A549 (cell line): ENCODE data around the gene CKAP5. TPM values are rescaled to one million over a fixed set of nuclear protein-coding genes. Genes with fewer than 3 reads are reported as not detected.

ENCODE experiments used
- ATAC-seq, 2 experiments: fragments of 200-7000 bp in 1 of 2; fragments of >200 bp in 1 of 2; cut with Nextera tagmentation in 1 of 2; cut with Tn5 transposase in 1 of 2; 3 replicates each; pipeline versions ENCODE4 v1.8.0 to v1.9.1; 2018 to 2020; ENCODE audit warnings: mild to moderate bottlenecking in 1 of 2, moderate library complexity in 1 of 2
- CTCF ChIA-PET: fragments of 300-600 bp; sonication (Branson Sonifier 250); formaldehyde crosslinking; extraction: SDS; loops from one replicate; lab custom pipeline; 2021; ENCODE audit warnings: antibody characterized with exemption, inconsistent platforms; lab: Yijun Ruan, JAX
- POLR2A ChIA-PET: fragments of 350-600 bp; formaldehyde crosslinking; extraction: SDS; loops from one replicate; lab custom pipeline; 2021; ENCODE audit warnings: antibody characterized with exemption, inconsistent platforms; lab: Yijun Ruan, JAX
- DNase-seq, 2 experiments: peaks; one replicate each; pipeline versions ENCODE4 v3.0.0 to v3.0.0-alpha.2; 2011 to 2016; ENCODE audit warnings: low read depth in 1 of 2, low spot score in 1 of 2
- FAIRE-seq: peaks from 2 replicates; lab custom pipeline; 2011; peaks lifted over from hg19 to GRCh38; lab: Jason Lieb, UNC
- H3K27ac ChIP-seq, 2 experiments: fragments of >200 bp; sonication (Bioruptor Twin); formaldehyde crosslinking; 3 replicates each; pipeline ENCODE4 v1.5.1; 2016 to 2017
- H3K4me1 ChIP-seq: fragments of >200 bp; sonication (Bioruptor Twin); formaldehyde crosslinking; 3 replicates; pipeline ENCODE4 v1.6.1; 2016
- H3K4me2 ChIP-seq: fragments of >200 bp; sonication (Bioruptor Twin); formaldehyde crosslinking; 3 replicates; pipeline ENCODE4 v1.6.1; 2016
- H3K4me3 ChIP-seq: fragments of >200 bp; sonication (Bioruptor Twin); formaldehyde crosslinking; 3 replicates; pipeline ENCODE4 v1.5.1; 2016
- H3K9me3 ChIP-seq: fragments of >200 bp; sonication (Bioruptor Twin); formaldehyde crosslinking; 3 replicates; pipeline ENCODE4 v1.6.1; 2016
- BCL3 ChIP-seq: fragments of >200 bp; sonication (Bioruptor Twin); formaldehyde crosslinking; IDR thresholded peaks from 3 replicates; pipeline ENCODE4 v1.6.1; 2016
- BHLHE40 ChIP-seq: IDR thresholded peaks from 2 replicates; pipeline ENCODE4 v1.6.1; 2012; ENCODE audit warnings: low read depth, low read length, inconsistent platforms
- CHD2 ChIP-seq: fragments of 150-350 bp; IDR thresholded peaks from 2 replicates; pipeline ENCODE4 v1.6.1; 2014; ENCODE audit warnings: low read length; ENCODE audit not compliant: partially characterized antibody
- CHD4 ChIP-seq: fragments of 200-600 bp; sonication (generic); IDR thresholded peaks from 2 replicates; pipeline ENCODE4 v1.6.1; 2016; ENCODE audit warnings: antibody characterized with exemption, mild to moderate bottlenecking, borderline replicate concordance
- CTCF ChIP-seq: fragments of >200 bp; sonication (Bioruptor Twin); formaldehyde crosslinking; IDR thresholded peaks from 3 replicates; pipeline ENCODE4 v1.5.1; 2016
- E2F6 ChIP-seq: IDR thresholded peaks from 2 replicates; pipeline ENCODE4 v1.6.1; 2012; ENCODE audit warnings: low read depth, borderline replicate concordance
- EP300 ChIP-seq, 2 experiments: fragments of >200 bp; sonication (Bioruptor Twin); formaldehyde crosslinking; IDR thresholded peaks; 2 replicates in 1 of 2; 3 replicates in 1 of 2; pipeline ENCODE4 v1.6.1; 2016 to 2017
- FOSB ChIP-seq: fragments of 250-450 bp; sonication (Bioruptor Pico); IDR thresholded peaks from 2 replicates; pipeline ENCODE4 v1.5.0; 2020; ENCODE audit warnings: mild to moderate bottlenecking, moderate library complexity
- GATA3 ChIP-seq: IDR thresholded peaks from 2 replicates; pipeline ENCODE4 v1.6.1; 2012; ENCODE audit warnings: borderline replicate concordance
- HOXA7 ChIP-seq: fragments of 250-450 bp; sonication (Bioruptor Pico); IDR thresholded peaks from 2 replicates; pipeline ENCODE4 v1.5.0; 2020; ENCODE audit warnings: mild to moderate bottlenecking, moderate library complexity
- HOXB5 ChIP-seq: fragments of 250-450 bp; sonication (Bioruptor Pico); IDR thresholded peaks from 2 replicates; pipeline ENCODE4 v1.5.0; 2020; ENCODE audit warnings: mild to moderate bottlenecking, moderate library complexity
- JUN ChIP-seq, 2 experiments: fragments of >200 bp; sonication (Bioruptor Twin); formaldehyde crosslinking; IDR thresholded peaks; 2 replicates in 1 of 2; 3 replicates in 1 of 2; pipeline ENCODE4 v1.6.1; 2016 to 2017
- KDM5A ChIP-seq: fragments of 200-600 bp; sonication (generic); IDR thresholded peaks from 2 replicates; pipeline ENCODE4 v1.6.1; 2016; ENCODE audit warnings: antibody characterized with exemption, mild to moderate bottlenecking
- MAFK ChIP-seq: fragments of 450-650 bp; IDR thresholded peaks from 2 replicates; pipeline ENCODE4 v1.6.1; 2014; ENCODE audit not compliant: partially characterized antibody
- MAX ChIP-seq: IDR thresholded peaks from 2 replicates; pipeline ENCODE4 v1.6.1; 2012
- MYC ChIP-seq: IDR thresholded peaks from 2 replicates; pipeline ENCODE4 v1.6.1; 2012; ENCODE audit warnings: mild to moderate bottlenecking, inconsistent platforms, low read length, improper control_type of control experiment, borderline replicate concordance
- NFE2L2 ChIP-seq: fragments of 150-350 bp; conservative IDR thresholded peaks from 2 replicates; pipeline ENCODE4 v1.6.1; 2014; ENCODE audit warnings: low read length
- PBX3 ChIP-seq: IDR thresholded peaks from 2 replicates; pipeline ENCODE4 v1.6.1; 2012
- PHF8 ChIP-seq: fragments of 200-600 bp; sonication (generic); IDR thresholded peaks from 2 replicates; pipeline ENCODE4 v1.6.1; 2016; ENCODE audit warnings: low read depth, mild to moderate bottlenecking, antibody characterized with exemption, moderate library complexity, borderline replicate concordance
- POLR2A ChIP-seq: IDR thresholded peaks from 2 replicates; pipeline ENCODE4 v1.6.1; 2012; ENCODE audit warnings: mild to moderate bottlenecking, low read length
- POLR2AphosphoS2 ChIP-seq: conservative IDR thresholded peaks from 2 replicates; pipeline ENCODE4 v1.6.1; 2012; ENCODE audit warnings: low read length, improper control_type of control experiment, inconsistent platforms
- RAD21 ChIP-seq, 2 experiments: fragments of >200 bp in 1 of 2; sonication (Bioruptor Twin) in 1 of 2; formaldehyde crosslinking in 1 of 2; IDR thresholded peaks in 1 of 2; conservative IDR thresholded peaks in 1 of 2; 2 replicates in 1 of 2; 3 replicates in 1 of 2; pipeline ENCODE4 v1.6.1; 2012 to 2018; ENCODE audit warnings: inconsistent platforms in 1 of 2
- RARB ChIP-seq: fragments of 250-450 bp; sonication (Bioruptor Pico); IDR thresholded peaks from 2 replicates; pipeline ENCODE4 v1.8.0; 2021; ENCODE audit warnings: mild to moderate bottlenecking, moderate library complexity
- REST ChIP-seq: fragments of 200-600 bp; sonication (generic); IDR thresholded peaks from 2 replicates; pipeline ENCODE4 v1.6.1; 2016; ENCODE audit warnings: antibody characterized with exemption, mild to moderate bottlenecking, moderate library complexity
- RFX5 ChIP-seq: fragments of 450-650 bp; IDR thresholded peaks from 2 replicates; pipeline ENCODE4 v1.7.1; 2014; ENCODE audit warnings: antibody characterized with exemption, mild to moderate bottlenecking, moderate library complexity
- RNF2 ChIP-seq: fragments of 200-600 bp; sonication (generic); IDR thresholded peaks from 2 replicates; pipeline ENCODE4 v1.6.1; 2016; ENCODE audit warnings: low read depth, mild to moderate bottlenecking, antibody characterized with exemption, moderate library complexity, borderline replicate concordance
- TFCP2L1 ChIP-seq: fragments of 250-450 bp; sonication (Bioruptor Pico); IDR thresholded peaks from 2 replicates; pipeline ENCODE4 v1.5.0; 2021; ENCODE audit warnings: mild to moderate bottlenecking
- USF2 ChIP-seq: fragments of 450-650 bp; IDR thresholded peaks from 2 replicates; pipeline ENCODE4 v1.6.1; 2014; ENCODE audit warnings: antibody characterized with exemption
- WGBS: methylation state at CpG from one replicate; pipeline ENCODE4 v1.1.6; 2017; ENCODE audit errors: missing lambda C conversion rate; 5-methylcytosine and 5-hydroxymethylcytosine counted together
- polyA minus RNA-seq: library from RNA; depleted of rRNA, polyadenylated mRNA; stranded (reverse); fragments of >200 nt; gene quantifications from 2 replicates; pipeline ENCODE4 v1.2.3, GENCODE V29; 2011; rRNA and poly(A)+ RNA removed
- polyA plus RNA-seq, 4 experiments: library from polyadenylated mRNA; depleted of rRNA in 3 of 4; stranded (reverse); fragments of >200 nt; fragmentation: RNase III in 1 of 4; extraction: RNeasy Plus Mini Kit Qiagen cat#74134 plus additional on column Dnase treatment in 1 of 4; gene quantifications; 2 replicates in 3 of 4; 3 replicates in 1 of 4; pipeline ENCODE4 v1.2.3, GENCODE V29; 2011 to 2017

The CKAP5 gene
- polyA plus RNA-seq (2011; rRNA removed): 173 TPM in 2 replicates
- 43.8 and 49.6 TPM in 2 replicates for polyA plus RNA-seq (2012; cell fraction: cytosol; rRNA removed)
- polyA plus RNA-seq (2012; cell fraction: nucleus; rRNA removed): 55.4 and 67.5 TPM in 2 replicates
- polyA plus RNA-seq (2017; fragmentation: RNase III; extraction: RNeasy Plus Mini Kit Qiagen cat#74134 plus additional on column Dnase treatment): 66.3 to 85.6 TPM (median 69.4 TPM) in 3 replicates
- 173 and 186 TPM in 2 replicates for polyA minus RNA-seq

- no peak for TF ChIP-seq CHD4
- TF ChIP-seq BCL3: peak; percentile 77; the same call in 2 of the 3 replicates
- TF ChIP-seq RFX5: peak; percentile 53; the same call in 1 of the 2 replicates
- no peak for TF ChIP-seq EP300 (IDR thresholded peaks at IDR 0.05)
- TF ChIP-seq REST: 0 out of 2 replicates have a peak, but pooled peaks have one; percentile 22
- TF ChIP-seq CHD2: peak; percentile 45
- no peak for TF ChIP-seq HOXB5 (CRISPR knock-in tag)
- peak; percentile 93 for TF ChIP-seq MAX
- TF ChIP-seq BHLHE40: peak; percentile 14; the same call in 1 of the 2 replicates
- no peak for TF ChIP-seq RARB (CRISPR knock-in tag)
- no peak for TF ChIP-seq CTCF
- no peak for TF ChIP-seq POLR2AphosphoS2
- no peak for TF ChIP-seq TFCP2L1 (CRISPR knock-in tag)
- no peak; the same call in 1 of the 2 replicates for TF ChIP-seq PBX3
- TF ChIP-seq MAFK: no peak
- TF ChIP-seq USF2: peak; percentile 65
- TF ChIP-seq JUN (IDR thresholded peaks at IDR 0.05): peak; percentile 43 to 89; a peak in 3 of 5 replicates
- TF ChIP-seq POLR2A: peak; percentile 84
- no peak for TF ChIP-seq RNF2
- TF ChIP-seq GATA3: peak; percentile 13; the same call in 1 of the 2 replicates
- TF ChIP-seq E2F6: peak; percentile 30; the same call in 1 of the 2 replicates
- TF ChIP-seq RAD21 (conservative IDR thresholded peaks at IDR 0.05 in 1 of 2, IDR thresholded peaks at IDR 0.05 in 1 of 2): no peak
- TF ChIP-seq PHF8: peak; percentile 81
- no peak for TF ChIP-seq NFE2L2
- no peak for TF ChIP-seq FOSB (CRISPR knock-in tag)
- peak; percentile 68 for TF ChIP-seq KDM5A
- TF ChIP-seq HOXA7 (CRISPR knock-in tag): no peak
- TF ChIP-seq MYC: peak; percentile 45; the same call in 1 of the 2 replicates
- peak within 1 kb of the TSS; percentile 89 to 95 for H3K27ac ChIP-seq
- POLR2A ChIA-PET: interaction anchor here (0.6 kb wide), 1 partner anchor 15 kb away, joined by 3 read pairs; no protein-coding TSS in a partner anchor
- peak; percentile 92 to 98 for DNase-seq
- H3K4me1 ChIP-seq: peaks cover 13% of the 10 kb centered on the region; the same call in 2 of the 3 replicates
- H3K4me3 ChIP-seq: peak within 1 kb of the TSS; percentile 81
- 1% methylated on average over 30 of the region's 83 CpGs for WGBS
- CTCF ChIA-PET: interaction anchor here (1.0 to 1.1 kb wide), 2 partner anchors 9 to 308 kb away, joined by 3 read pairs; no protein-coding TSS in a partner anchor
- FAIRE-seq: no peak
- no peaks in the 10 kb centered on the region for H3K9me3 ChIP-seq
- ATAC-seq: peak; percentile 98
- peak within 1 kb of the TSS; percentile 85 for H3K4me2 ChIP-seq
Measured at GRCh38 chr11:46845740-46846509, at the start of gene CKAP5. Gene CKAP5 (minus strand): TSS chr11:46846280. CDS start chr11:46821231, 25,049 bp downstream.
